Measurements from ENCODE around the gene PRKAB1.
"Not testable (repeated sequence)": the region's sequence is repeated elsewhere in the genome, so short reads cannot be mapped to it uniquely, and the experiment has no call there.

Gene PRKAB1, protein sequence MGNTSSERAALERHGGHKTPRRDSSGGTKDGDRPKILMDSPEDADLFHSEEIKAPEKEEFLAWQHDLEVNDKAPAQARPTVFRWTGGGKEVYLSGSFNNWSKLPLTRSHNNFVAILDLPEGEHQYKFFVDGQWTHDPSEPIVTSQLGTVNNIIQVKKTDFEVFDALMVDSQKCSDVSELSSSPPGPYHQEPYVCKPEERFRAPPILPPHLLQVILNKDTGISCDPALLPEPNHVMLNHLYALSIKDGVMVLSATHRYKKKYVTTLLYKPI

DNA sequence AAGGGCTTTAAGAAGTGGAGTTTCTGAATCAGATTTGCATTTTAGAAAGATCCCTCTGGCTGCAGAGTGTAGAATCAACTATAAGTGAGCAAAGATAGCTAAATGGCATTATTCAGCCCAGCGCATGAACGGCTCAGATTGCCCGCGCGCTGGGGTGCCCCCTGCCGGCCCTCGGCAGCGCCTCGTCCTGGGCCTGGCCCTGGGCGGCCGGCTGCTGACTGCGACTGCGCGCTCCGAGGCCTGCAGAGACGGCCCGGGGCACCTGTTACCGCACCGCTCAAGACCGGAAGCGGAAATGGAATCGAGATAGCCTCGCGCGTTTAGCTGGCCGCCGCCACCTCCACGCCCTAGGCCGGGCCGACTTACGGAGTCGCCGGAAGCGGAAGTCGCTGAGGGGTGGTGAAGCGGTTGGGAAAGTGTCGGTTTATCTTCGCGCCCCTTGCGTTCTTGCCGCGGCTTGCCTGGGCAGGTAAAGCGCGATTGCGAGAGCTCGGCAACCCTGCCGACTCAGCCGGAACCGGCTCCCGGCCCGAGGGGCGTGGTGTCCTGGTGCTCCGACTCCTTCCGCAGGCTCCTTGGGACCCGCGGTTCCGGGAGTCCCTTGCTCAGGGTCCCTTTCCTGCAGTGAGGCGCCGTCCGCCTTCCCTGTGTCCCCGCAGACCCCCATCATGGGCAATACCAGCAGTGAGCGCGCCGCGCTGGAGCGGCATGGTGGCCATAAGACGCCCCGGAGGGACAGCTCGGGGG, at the start of gene PRKAB1:
TSS of gene PRKAB1 (plus strand) at position 557 of the 747 bp plus-strand sequence. CDS start at position 669, 112 bp downstream.
- DNase-seq (ENCODE audit: low read depth): peak; percentile 96

GRCh38 chr12:119618328-119618896, 49.5 kb upstream of the PRKAB1 start:
- DNase-seq (ENCODE audit: low read depth): not testable (repeated sequence)

- no peak for DNase-seq (ENCODE audit: low read depth)
These were observed 47.4 kb upstream of the PRKAB1 start for GRCh38 chr12:119620490-119620889.

DNA sequence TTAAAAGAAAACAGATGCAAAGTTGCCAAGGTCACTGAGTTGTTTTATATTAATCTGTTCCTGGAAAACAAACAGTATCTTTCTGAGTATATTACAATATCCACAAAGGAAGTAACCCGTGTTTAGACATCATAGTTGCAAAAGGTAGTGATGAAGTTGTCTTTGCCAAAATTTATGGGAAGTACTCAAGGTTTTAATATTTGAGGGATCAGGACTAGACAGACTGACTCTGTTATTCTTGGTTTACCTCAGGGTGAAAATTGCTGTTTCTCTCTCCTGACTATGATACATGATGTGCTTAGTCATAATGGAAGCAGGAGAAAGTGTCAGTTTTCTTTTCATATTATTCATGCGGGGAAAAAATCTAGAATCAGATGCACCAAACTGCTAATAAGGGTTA, 46.1 kb upstream of the PRKAB1 start:
- no peak for DNase-seq (ENCODE audit: low read depth)

DNA sequence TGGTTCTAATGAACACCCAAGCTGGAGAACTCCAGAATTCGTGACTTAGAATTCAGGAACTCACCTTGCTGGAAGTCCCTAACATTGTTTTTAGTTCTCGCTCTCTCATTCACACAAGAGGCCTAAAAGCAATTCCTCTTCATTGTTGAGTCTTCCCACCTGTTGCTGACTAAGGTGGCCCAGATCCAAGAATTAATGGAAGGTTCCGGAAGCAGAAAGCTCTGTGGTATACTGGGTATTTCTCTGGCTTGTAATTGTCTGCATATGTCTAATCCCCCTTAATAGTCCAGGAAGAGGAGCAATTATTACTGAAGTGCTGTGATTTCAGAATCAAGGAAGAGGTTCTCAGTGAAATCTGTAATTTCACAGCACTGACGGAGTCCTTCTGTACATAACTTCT, 43.0 kb upstream of the PRKAB1 start:
- DNase-seq (ENCODE audit: low read depth): no peak

DNA sequence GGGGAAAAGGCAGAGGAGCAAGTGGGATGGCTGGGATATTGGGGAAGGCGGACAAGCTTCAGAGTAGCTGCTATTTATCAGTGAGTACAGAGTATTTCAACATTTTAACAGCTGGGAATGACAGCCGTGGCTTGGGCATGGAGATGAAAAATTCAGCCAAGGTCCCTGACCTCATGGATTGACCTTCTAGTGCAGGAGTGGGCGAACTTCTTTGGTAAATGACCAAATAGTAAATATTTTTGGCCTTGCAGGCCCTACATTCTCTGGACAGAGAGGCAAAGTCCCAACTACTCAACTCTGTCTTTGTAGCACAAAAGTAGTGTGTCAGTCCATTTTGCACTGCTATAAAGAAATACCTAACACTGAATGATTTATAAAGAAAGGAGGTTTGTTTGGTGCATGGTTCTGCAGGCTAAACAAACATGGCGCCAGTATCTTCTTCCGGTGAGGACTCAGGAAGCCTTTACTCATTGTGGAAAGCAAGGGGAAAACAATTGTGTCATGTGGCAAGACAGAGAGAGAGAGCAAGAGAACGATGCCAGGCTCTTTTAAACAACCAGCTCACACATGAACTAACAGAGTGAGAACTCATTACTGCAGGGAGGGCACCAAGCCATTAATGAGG, 40.8 kb upstream of the PRKAB1 start:
- no peak for DNase-seq (ENCODE audit: low read depth)

DNA sequence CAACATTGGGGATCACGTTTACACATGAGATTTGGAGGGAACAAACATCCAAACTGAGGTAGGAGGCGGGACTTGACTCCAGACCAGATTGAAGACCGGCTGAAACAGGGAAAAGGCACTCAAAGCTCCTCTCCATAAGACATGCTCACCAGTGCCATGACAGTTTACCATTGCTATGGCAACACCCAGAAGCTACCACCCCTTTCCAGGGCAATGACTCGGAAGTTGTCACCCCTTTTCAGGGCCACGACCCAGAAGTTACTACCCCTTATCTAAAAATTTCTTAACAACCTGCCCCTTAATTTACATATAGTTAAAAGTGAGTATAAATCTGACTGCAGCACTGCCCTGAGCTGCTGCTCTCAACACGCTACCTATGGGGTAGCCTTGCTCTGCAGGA, 40.2 kb upstream of the PRKAB1 start:
- DNase-seq (ENCODE audit: low read depth): no peak

DNA sequence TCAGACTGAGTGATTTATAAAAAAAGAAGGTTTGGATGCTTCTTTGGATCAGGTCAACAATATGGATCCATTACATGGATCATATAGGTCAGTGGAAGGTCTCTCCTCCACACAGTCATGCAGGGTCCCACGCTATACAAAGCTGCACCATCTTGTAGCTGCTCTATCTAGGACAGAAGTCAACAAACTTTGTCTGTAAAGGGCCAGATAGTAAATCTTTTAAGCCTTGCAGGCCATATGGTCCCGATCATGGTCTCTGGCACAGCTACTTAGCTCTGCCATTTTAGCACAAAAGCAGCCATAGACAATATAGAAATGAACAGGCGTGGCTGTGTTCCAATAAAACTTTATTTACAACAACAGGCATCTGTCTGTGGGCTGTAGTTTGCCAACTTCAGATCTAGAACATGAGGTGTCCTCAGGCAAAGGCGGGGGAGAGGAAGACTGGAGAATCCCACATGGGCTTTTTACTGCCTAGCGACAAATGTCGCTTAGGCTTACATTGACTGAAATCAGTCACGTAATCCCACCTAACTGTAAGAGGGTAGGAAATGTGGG, 37.6 kb upstream of the PRKAB1 start:
- no peak for DNase-seq (ENCODE audit: low read depth)

DNA sequence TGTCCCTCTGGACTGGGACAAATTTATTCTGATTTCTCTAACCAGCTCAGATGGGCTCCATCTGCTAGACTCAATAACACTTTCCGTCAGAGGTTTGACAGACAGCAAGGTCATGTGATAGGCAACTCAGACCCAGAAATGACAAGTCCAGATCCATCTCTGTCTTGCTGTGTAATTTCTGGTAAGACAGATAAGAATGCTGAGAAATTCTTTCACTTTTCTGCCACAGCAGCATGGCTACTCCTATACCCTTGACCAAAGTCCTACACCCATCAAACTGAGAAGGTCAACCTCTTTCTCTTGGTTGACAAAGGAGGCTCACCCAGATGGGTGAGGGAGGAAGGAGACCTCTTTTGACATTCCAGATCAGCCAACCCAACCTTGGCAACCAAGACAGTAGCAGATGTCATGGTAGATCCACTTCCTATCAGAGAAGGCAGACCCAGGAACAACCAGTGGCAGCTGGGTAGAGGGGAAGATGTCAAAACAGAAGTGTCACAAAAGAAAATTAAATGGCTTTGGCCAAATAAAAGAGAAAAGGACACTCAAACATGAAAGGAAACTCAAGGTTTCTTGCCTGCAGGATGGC, 36.9 kb upstream of the PRKAB1 start:
- DNase-seq (ENCODE audit: low read depth): no peak

GRCh38 chr12:119631930-119632678, 35.8 kb upstream of the PRKAB1 start:
- DNase-seq (ENCODE audit: low read depth): no peak

DNA sequence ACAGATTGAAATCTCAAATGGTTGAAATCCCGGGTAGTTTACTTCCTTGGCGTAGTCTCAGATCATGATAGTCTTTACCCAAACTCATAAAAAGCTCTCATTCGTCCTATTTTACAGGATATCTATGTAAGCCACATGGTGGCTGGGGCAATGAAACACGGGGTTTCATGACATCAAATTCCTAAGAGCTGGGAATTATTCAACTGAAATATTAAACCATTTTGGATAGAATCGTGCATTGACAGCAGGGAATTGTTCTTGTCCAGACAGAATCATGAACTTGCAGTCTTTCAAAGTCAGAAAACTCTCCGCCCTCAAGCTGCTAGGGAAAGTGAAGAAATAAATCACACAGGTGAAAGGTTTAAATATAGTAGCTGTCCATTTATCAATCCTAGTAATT, 33.2 kb upstream of the PRKAB1 start:
- DNase-seq (ENCODE audit: low read depth): no peak

- DNase-seq (ENCODE audit: low read depth): peak; percentile 2
These were observed 24.9 kb upstream of the PRKAB1 start for GRCh38 chr12:119642986-119643385.

DNA sequence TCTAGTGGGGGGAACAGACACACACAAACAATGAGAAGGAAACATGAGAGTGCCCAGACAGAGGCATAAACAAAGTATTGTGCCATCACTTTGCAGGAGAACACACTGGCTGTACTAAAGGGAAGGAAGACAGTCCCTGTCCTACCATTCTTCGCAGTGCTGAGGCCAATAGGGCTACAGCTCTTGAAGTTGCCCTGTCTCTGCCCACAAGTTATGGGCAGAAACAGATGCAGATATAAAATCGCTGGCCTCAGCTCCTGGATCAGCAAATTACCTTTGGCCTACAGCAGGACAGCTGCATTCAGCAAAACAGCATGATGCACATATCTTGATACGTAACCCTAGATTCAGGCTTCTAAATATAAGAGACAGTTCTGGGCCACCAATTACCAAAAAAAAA, 23.0 kb upstream of the PRKAB1 start:
- DNase-seq (ENCODE audit: low read depth): no peak

DNA sequence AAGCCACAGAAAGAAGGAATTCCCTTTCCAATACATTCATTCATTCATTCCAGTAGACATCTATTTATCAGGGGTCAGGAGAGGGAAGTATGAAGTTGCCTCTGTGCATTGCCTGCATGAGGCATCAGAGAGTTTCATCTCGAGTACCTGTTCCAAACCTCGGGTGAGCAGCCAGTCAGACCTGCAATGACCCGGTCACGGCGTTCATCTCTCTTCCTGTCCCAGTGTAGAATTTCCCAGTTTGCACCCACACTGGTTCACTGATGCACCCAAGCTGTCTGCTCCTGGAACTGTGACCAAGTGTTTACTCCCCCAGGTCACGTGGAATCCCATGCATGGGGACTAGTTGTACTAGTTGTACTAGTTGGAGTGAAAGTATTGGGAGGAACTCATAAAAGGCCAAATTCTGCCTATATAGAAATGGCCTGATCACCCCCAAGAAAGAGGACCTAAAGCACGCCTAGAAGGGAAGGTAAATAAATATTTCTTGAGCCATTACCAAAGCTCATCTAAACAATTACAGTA, 22.3 kb upstream of the PRKAB1 start:
- DNase-seq (ENCODE audit: low read depth): no peak

- no peak for DNase-seq (ENCODE audit: low read depth)
These were observed 18.6 kb upstream of the PRKAB1 start for GRCh38 chr12:119649202-119649808.

- no peak for DNase-seq (ENCODE audit: low read depth)
These were observed 15.3 kb upstream of the PRKAB1 start for GRCh38 chr12:119652665-119653064.

DNA sequence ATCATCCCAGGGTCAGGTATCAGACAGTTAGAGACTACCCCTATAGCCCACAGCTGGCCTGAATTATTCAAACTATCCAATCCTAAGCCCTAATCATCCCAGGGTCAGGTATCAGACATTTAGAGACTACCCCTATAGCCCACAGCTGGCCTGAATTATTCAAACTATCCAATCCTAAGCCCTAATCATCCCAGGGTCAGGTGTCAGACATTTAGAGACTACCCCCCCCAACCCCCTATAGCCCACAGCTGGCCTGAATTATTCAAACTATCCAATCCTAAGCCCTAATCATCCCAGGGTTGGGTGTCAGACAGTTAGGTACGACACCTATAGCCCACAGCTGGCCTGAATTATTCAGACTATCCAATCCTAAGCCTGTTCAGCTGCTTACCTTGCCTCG, 10.9 kb upstream of the PRKAB1 start:
- not testable (repeated sequence) for DNase-seq (ENCODE audit: low read depth)

DNA sequence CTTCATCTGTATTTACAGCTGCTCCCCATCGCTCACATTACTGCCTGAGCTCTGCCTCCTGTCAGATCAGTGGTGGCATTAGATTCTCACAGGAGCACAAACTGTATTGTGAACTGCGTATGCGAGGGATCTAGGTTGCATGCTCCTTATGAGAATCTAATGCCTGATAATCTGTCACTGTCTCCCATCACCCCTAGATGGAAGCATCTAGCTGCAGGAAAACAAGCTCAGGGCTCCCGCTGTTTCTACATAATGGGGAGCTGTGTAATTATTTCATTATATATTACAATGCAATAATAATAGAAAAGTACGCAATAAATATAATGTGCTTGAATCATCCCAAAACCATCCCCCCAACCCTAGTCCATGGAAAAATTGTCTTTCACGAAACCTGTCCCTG, 9.8 kb upstream of the PRKAB1 start:
- not testable (repeated sequence) for DNase-seq (ENCODE audit: low read depth)

- DNase-seq (ENCODE audit: low read depth): no peak
These were observed 8.5 kb upstream of the PRKAB1 start for GRCh38 chr12:119659289-119659897.

- no peak for DNase-seq (ENCODE audit: low read depth)
These were observed 7.9 kb upstream of the PRKAB1 start for GRCh38 chr12:119660076-119660475.

Measured in activated T-cell treated with anti-CD3 and anti-CD28 coated beads for 48 hours (primary cell).